HL-60 (cell line): Measurements from ENCODE around the gene EMP1.

Experiments used
- GABPA ChIP-seq: IDR thresholded peaks from 2 replicates; pipeline ENCODE4 v1.6.1; 2012; ENCODE audit warnings: low read depth
- POLR2AphosphoS5 ChIP-seq: IDR thresholded peaks from 2 replicates; pipeline ENCODE4 v1.6.1; 2012; ENCODE audit warnings: low read depth
- SPI1 ChIP-seq: IDR thresholded peaks from 2 replicates; pipeline ENCODE4 v1.6.1; 2012; ENCODE audit warnings: low read depth, mild to moderate bottlenecking, borderline replicate concordance
- TF ChIP-seq, protein P1 (sequence below): IDR thresholded peaks from one replicate; pipeline ENCODE4 v1.5.1; 2011; ENCODE audit warnings: low read length, control low read depth, inconsistent platforms; ENCODE audit not compliant: insufficient read depth
- TF ChIP-seq, protein P2 (sequence below): IDR thresholded peaks from 2 replicates; pipeline ENCODE4 v1.6.1; 2012; ENCODE audit warnings: low read depth; ENCODE audit not compliant: insufficient replicate concordance

DNA sequence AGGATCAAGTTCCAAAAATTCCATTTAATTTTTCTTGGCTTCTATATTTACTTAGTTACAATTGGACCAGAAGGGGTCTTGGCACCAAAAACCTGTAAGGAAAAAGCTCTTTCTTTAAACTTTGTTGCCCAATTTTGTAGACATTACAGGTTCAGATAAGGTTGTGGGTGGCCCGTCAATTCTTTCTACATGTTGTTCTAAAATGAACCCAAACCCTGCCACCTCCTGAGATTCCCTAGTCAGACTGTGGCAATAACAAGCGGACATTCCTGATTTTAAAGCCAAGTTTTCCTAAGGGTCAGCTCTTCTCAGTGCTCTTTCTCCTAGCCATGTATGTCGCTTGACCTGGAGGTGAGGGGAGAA lies 48.1 kb upstream of the EMP1 start:
- TF ChIP-seq, protein P1, sequence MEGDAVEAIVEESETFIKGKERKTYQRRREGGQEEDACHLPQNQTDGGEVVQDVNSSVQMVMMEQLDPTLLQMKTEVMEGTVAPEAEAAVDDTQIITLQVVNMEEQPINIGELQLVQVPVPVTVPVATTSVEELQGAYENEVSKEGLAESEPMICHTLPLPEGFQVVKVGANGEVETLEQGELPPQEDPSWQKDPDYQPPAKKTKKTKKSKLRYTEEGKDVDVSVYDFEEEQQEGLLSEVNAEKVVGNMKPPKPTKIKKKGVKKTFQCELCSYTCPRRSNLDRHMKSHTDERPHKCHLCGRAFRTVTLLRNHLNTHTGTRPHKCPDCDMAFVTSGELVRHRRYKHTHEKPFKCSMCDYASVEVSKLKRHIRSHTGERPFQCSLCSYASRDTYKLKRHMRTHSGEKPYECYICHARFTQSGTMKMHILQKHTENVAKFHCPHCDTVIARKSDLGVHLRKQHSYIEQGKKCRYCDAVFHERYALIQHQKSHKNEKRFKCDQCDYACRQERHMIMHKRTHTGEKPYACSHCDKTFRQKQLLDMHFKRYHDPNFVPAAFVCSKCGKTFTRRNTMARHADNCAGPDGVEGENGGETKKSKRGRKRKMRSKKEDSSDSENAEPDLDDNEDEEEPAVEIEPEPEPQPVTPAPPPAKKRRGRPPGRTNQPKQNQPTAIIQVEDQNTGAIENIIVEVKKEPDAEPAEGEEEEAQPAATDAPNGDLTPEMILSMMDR = no peak
- no peak for TF ChIP-seq POLR2AphosphoS5
- no peak for TF ChIP-seq GABPA
- TF ChIP-seq SPI1 = no peak
- TF ChIP-seq, protein P2, sequence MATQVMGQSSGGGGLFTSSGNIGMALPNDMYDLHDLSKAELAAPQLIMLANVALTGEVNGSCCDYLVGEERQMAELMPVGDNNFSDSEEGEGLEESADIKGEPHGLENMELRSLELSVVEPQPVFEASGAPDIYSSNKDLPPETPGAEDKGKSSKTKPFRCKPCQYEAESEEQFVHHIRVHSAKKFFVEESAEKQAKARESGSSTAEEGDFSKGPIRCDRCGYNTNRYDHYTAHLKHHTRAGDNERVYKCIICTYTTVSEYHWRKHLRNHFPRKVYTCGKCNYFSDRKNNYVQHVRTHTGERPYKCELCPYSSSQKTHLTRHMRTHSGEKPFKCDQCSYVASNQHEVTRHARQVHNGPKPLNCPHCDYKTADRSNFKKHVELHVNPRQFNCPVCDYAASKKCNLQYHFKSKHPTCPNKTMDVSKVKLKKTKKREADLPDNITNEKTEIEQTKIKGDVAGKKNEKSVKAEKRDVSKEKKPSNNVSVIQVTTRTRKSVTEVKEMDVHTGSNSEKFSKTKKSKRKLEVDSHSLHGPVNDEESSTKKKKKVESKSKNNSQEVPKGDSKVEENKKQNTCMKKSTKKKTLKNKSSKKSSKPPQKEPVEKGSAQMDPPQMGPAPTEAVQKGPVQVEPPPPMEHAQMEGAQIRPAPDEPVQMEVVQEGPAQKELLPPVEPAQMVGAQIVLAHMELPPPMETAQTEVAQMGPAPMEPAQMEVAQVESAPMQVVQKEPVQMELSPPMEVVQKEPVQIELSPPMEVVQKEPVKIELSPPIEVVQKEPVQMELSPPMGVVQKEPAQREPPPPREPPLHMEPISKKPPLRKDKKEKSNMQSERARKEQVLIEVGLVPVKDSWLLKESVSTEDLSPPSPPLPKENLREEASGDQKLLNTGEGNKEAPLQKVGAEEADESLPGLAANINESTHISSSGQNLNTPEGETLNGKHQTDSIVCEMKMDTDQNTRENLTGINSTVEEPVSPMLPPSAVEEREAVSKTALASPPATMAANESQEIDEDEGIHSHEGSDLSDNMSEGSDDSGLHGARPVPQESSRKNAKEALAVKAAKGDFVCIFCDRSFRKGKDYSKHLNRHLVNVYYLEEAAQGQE = no peak
